ENCODE results near the gene NLGN4X.

Gene NLGN4X

GRCh38 chrX:5991393-5991792, 237.3 kb downstream of the NLGN4X start:
- TF ChIP-seq CTCF (IDR thresholded peaks at IDR 0.05) = no peak
- H3K27me3 ChIP-seq = no peaks in the 10 kb centered on the region
- no peaks in the 10 kb centered on the region for H3K9me3 ChIP-seq
- no peaks in the 10 kb centered on the region for H3K36me3 ChIP-seq
- H3K27ac ChIP-seq = no peak overlapping the region
- DNase-seq = no peak
- intact Hi-C loops (cut with DNase I; ENCODE audit: low total_unique reads) = no loop called here
- H3K4me1 ChIP-seq = no peaks in the 10 kb centered on the region
- no peak overlapping the region for H3K4me3 ChIP-seq

GRCh38 chrX:5979338-5979737, 249.3 kb downstream of the NLGN4X start:
- no peak overlapping the region for H3K4me3 ChIP-seq
- no peaks in the 10 kb centered on the region for H3K27me3 ChIP-seq
- no peak for DNase-seq
- no peak overlapping the region for H3K27ac ChIP-seq
- no peak for TF ChIP-seq CTCF (IDR thresholded peaks at IDR 0.05)
- no peaks in the 10 kb centered on the region for H3K4me1 ChIP-seq
- intact Hi-C loops (cut with DNase I; ENCODE audit: low total_unique reads) = no loop called here
- no peaks in the 10 kb centered on the region for H3K36me3 ChIP-seq
- H3K9me3 ChIP-seq = no peaks in the 10 kb centered on the region

- intact Hi-C loops (cut with DNase I; ENCODE audit: low total_unique reads) = no loop called here
- no peak for TF ChIP-seq CTCF (IDR thresholded peaks at IDR 0.05)
- H3K9me3 ChIP-seq = no peaks in the 10 kb centered on the region
- no peak overlapping the region for H3K27ac ChIP-seq
- no peaks in the 10 kb centered on the region for H3K36me3 ChIP-seq
- no peaks in the 10 kb centered on the region for H3K27me3 ChIP-seq
- H3K4me3 ChIP-seq = no peak overlapping the region
- DNase-seq = no peak
- no peaks in the 10 kb centered on the region for H3K4me1 ChIP-seq
Observed at GRCh38 chrX:5976332-5976731, 252.3 kb downstream of the NLGN4X start.

- H3K27me3 ChIP-seq = no peaks in the 10 kb centered on the region
- no peaks in the 10 kb centered on the region for H3K36me3 ChIP-seq
- no peaks in the 10 kb centered on the region for H3K9me3 ChIP-seq
- no peak overlapping the region for H3K27ac ChIP-seq
- TF ChIP-seq CTCF (IDR thresholded peaks at IDR 0.05) = no peak
- no peak overlapping the region for H3K4me3 ChIP-seq
- H3K4me1 ChIP-seq = no peaks in the 10 kb centered on the region
- intact Hi-C loops (cut with DNase I; ENCODE audit: low total_unique reads) = no loop called here
- DNase-seq = no peak
Observed at GRCh38 chrX:5971300-5971699, 257.4 kb downstream of the NLGN4X start.

- H3K27me3 ChIP-seq = no peaks in the 10 kb centered on the region
- no peak for TF ChIP-seq CTCF (IDR thresholded peaks at IDR 0.05)
- intact Hi-C loops (cut with DNase I; ENCODE audit: low total_unique reads) = no loop called here
- H3K4me1 ChIP-seq = no peaks in the 10 kb centered on the region
- no peak overlapping the region for H3K4me3 ChIP-seq
- no peaks in the 10 kb centered on the region for H3K36me3 ChIP-seq
- no peaks in the 10 kb centered on the region for H3K9me3 ChIP-seq
- H3K27ac ChIP-seq = no peak overlapping the region
- no peak for DNase-seq
Observed at GRCh38 chrX:5965406-5965805, 263.3 kb downstream of the NLGN4X start.

- Histone ChIP-seq H3K27me3 (no peaks in the 10 kb centered on the region), H3K27ac (no peak overlapping the region), H3K4me3 (no peak overlapping the region), H3K9me3 (no peaks in the 10 kb centered on the region), H3K4me1 (no peaks in the 10 kb centered on the region), H3K36me3 (no peaks in the 10 kb centered on the region)
- no peak for DNase-seq
- intact Hi-C loops (cut with DNase I; ENCODE audit: low total_unique reads) = no loop called here
- TF ChIP-seq CTCF (IDR thresholded peaks at IDR 0.05) = no peak
Observed at GRCh38 chrX:5959286-5959685, 269.4 kb downstream of the NLGN4X start.

Data from tibial artery (tissue), 4 donors.